Sigmoid colon (tissue), 7 donors: Measurements from ENCODE around the gene ATP2B2. TPM values are rescaled to one million over a fixed set of nuclear protein-coding genes. Genes with fewer than 3 reads are reported as not detected.

Source experiments
- DNase-seq: peaks from one replicate; pipeline ENCODE4 v3.0.0-alpha.2; 2019
- H3K27ac ChIP-seq, 4 donors: fragments of 200-600 bp; sonication (generic); one replicate each; pipeline ENCODE4 v1.5.1; 2016 to 2019; ENCODE audit warnings: mild to moderate bottlenecking in 1 of 4
- H3K27me3 ChIP-seq, 3 donors: fragments of 200-600 bp; sonication (generic); one replicate each; pipeline ENCODE4 v1.5.1; 2019; ENCODE audit warnings: mild to moderate bottlenecking in 1 of 3
- H3K36me3 ChIP-seq, 4 donors: fragments of 200-600 bp; sonication (generic); one replicate each; pipeline ENCODE4 v1.5.1; 2016 to 2019
- H3K4me1 ChIP-seq, 4 donors: fragments of 200-600 bp; sonication (generic); one replicate each; pipeline ENCODE4 v1.5.1; 2017 to 2019
- H3K4me3 ChIP-seq, 4 donors: fragments of 200-600 bp; sonication (generic); one replicate each; pipeline ENCODE4 v1.5.1; 2017 to 2019; ENCODE audit warnings: mild to moderate bottlenecking in 2 of 4, moderate library complexity in 1 of 4
- H3K9me3 ChIP-seq, 4 donors: fragments of 200-600 bp in 3 of 4; sonication (generic) in 3 of 4; one replicate each; pipeline versions ENCODE4 v1.5.1 to v1.6.1; 2013 to 2019
- EP300 ChIP-seq, 4 donors: sonication (generic); formaldehyde crosslinking; IDR thresholded peaks; one replicate each; pipeline ENCODE4 v1.6.1; 2017; ENCODE audit warnings: antibody characterized with exemption in 4 of 4
- POLR2A ChIP-seq, 2 donors: fragments of 450-650 bp; IDR thresholded peaks; one replicate each; pipeline ENCODE4 v1.6.1; 2016; ENCODE audit warnings: antibody characterized with exemption in 2 of 2, mild to moderate bottlenecking in 2 of 2, moderate library complexity in 2 of 2
- POLR2AphosphoS5 ChIP-seq, 4 donors: sonication (generic); formaldehyde crosslinking; IDR thresholded peaks; one replicate each; pipeline ENCODE4 v1.6.1; 2017; ENCODE audit warnings: antibody characterized with exemption in 4 of 4
- WGBS, 2 donors: extraction: QIAGEN DNeasy Blood & Tissue Kit; methylation state at CpG; one replicate each; pipeline ENCODE4 v1.1.7; 2013; 5-methylcytosine and 5-hydroxymethylcytosine counted together
- intact Hi-C: fragments of 100-400 bp; cut with DNase I; formaldehyde crosslinking; loops from one replicate; pipeline ENCODE4 v1.15.1; 2023
- polyA plus RNA-seq, 3 donors: library from polyadenylated mRNA; stranded (reverse); fragments of 200-250 nt; gene quantifications; one replicate each; pipeline ENCODE4 v1.2.3, GENCODE V29; 2013
- total RNA-seq, 4 donors: library from RNA; depleted of rRNA; stranded (reverse); fragments of >200 nt; gene quantifications; one replicate each; pipeline ENCODE4 v1.1.0, GENCODE V29; 2016
- TF ChIP-seq, protein P1 (sequence below), 4 experiments: fragments of 450-650 bp in 3 of 4; fragments of 200-600 bp in 1 of 4; IDR thresholded peaks; one replicate each; pipeline ENCODE4 v1.5.1; 2016 to 2019; ENCODE audit warnings: antibody characterized with exemption in 4 of 4, mild to moderate bottlenecking in 3 of 4, moderate library complexity in 2 of 4
- donor health status: healthy with polysubstance abuse.
- donor health status: Bipolar disorder and iron deficiency.
- donor health status: healthy.

Gene ATP2B2
- total and polyA plus RNA-seq, 7 donors = under 0.01 to 0.83 (median 0.23) TPM; not detected in 3

DNA sequence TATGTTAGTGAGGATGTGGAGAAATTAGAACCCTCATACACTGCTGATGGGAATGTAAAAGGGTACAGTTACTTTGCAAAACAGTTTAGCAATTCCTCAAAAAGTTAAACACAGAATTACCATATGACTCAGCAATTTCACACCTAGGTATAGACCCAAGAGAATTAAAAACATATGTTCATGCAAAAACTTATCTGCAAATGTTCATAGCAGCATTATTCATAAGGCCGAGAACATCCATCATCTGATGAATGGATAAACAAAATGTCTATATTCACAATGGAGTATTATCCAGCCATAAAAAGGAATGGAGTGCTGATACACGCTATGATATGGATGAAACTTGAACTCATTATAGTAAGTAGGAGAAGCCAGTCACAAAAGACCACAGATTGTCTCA lies 194.8 kb downstream of the ATP2B2 start:
- intact Hi-C loops = no loop called here
- Histone ChIP-seq H3K4me3 (no peak overlapping the region), H3K27ac (no peak overlapping the region), H3K9me3 (no peaks in the 10 kb centered on the region), H3K4me1 (no peaks in the 10 kb centered on the region), H3K27me3 (no peaks in the 10 kb centered on the region), H3K36me3 (peaks cover 27 to 98% (median 55%) of the 10 kb centered on the region in 4 donors)
- no peak for DNase-seq
- TF ChIP-seq, protein P1, sequence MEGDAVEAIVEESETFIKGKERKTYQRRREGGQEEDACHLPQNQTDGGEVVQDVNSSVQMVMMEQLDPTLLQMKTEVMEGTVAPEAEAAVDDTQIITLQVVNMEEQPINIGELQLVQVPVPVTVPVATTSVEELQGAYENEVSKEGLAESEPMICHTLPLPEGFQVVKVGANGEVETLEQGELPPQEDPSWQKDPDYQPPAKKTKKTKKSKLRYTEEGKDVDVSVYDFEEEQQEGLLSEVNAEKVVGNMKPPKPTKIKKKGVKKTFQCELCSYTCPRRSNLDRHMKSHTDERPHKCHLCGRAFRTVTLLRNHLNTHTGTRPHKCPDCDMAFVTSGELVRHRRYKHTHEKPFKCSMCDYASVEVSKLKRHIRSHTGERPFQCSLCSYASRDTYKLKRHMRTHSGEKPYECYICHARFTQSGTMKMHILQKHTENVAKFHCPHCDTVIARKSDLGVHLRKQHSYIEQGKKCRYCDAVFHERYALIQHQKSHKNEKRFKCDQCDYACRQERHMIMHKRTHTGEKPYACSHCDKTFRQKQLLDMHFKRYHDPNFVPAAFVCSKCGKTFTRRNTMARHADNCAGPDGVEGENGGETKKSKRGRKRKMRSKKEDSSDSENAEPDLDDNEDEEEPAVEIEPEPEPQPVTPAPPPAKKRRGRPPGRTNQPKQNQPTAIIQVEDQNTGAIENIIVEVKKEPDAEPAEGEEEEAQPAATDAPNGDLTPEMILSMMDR (IDR thresholded peaks at IDR 0.05) = no peak
- TF ChIP-seq POLR2A (IDR thresholded peaks at IDR 0.05) (no peak), EP300 (IDR thresholded peaks at IDR 0.05) (no peak), POLR2AphosphoS5 (IDR thresholded peaks at IDR 0.05) (no peak)
- 93 to 94% methylated on average over 2 of the region's 2 CpGs for WGBS, 2 donors

DNA sequence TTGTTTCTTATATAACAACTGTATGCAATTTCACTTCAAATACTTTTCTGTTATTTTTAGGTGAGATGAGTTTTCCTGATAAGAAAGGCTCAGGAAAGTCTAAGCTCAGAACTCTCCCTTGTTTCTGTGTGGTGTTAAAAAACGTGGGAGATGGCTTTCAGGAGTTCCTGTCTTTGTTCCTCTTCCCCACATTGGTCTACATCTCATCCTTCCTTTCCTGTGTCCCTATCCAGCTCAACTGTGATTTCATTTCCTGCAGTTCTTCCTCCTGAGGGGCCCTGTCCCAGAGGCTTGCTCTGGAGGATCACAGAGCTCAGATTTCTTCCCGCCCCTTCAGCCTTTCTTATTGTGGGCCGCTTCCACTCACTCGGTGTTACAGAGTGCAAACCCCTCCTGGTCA lies 195.7 kb downstream of the ATP2B2 start:
- H3K27ac ChIP-seq = no peak overlapping the region
- H3K4me1 ChIP-seq = no peaks in the 10 kb centered on the region
- no peaks in the 10 kb centered on the region for H3K27me3 ChIP-seq
- TF ChIP-seq POLR2AphosphoS5 (IDR thresholded peaks at IDR 0.05) (no peak), POLR2A (IDR thresholded peaks at IDR 0.05) (no peak), EP300 (IDR thresholded peaks at IDR 0.05) (no peak)
- TF ChIP-seq, protein P1 (IDR thresholded peaks at IDR 0.05) = no peak
- 70 to 88% methylated on average over 4 of the region's 4 CpGs for WGBS, 2 donors
- no peaks in the 10 kb centered on the region for H3K9me3 ChIP-seq
- H3K36me3 ChIP-seq = peaks cover 28 to 98% (median 55%) of the 10 kb centered on the region in 4 donors
- no peak for DNase-seq
- no peak overlapping the region for H3K4me3 ChIP-seq
- intact Hi-C loops = no loop called here

DNA sequence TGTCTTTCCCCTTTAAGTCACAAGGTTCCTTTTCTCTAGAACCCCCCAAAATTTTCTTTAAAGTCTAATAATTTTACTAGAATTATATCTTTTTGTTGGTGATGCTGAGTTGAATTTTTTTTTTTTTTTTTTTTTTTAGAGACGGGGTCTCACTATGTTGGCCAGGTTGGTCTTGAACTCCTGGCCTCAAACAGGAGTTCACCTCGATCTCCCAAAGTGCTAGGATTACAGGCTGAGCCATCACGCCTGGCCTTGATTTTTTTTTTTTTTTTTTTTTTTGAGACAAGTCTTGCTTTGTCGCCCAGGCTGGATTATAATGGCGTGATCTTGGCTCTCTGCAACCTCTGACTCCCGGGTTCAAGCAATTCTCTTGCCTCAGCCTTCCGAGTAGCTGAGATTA lies 196.7 kb downstream of the ATP2B2 start:
- Histone ChIP-seq H3K4me1 (no peaks in the 10 kb centered on the region), H3K27me3 (no peaks in the 10 kb centered on the region), H3K9me3 (no peaks in the 10 kb centered on the region), H3K4me3 (no peak overlapping the region), H3K36me3 (peaks cover 33 to 98% (median 61%) of the 10 kb centered on the region in 4 donors), H3K27ac (no peak overlapping the region)
- no peak for TF ChIP-seq POLR2AphosphoS5 (IDR thresholded peaks at IDR 0.05)
- no peak for DNase-seq
- intact Hi-C loops = no loop called here
- WGBS, 2 donors = 63 to 91% methylated on average over 7 of the region's 7 CpGs

DNA sequence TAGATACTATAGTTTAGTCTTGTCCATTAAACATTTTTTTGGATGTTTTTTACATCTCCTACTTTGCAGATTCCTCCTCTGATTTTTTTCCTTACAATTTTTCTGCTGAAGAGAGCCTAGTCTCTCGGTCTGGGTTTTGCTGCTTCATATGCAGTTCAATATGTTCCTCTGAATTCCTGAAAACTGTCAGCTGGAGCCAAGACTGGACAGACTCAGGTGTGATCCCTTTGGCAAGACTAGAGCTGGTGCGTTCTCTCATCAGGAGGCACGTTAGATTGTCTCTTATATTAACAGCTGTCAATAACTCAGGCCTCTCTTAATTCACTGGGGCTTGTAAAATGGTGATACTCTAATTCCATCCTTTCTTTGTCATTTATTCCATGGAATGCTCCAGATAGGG lies 199.2 kb downstream of the ATP2B2 start:
- H3K9me3 ChIP-seq = no peaks in the 10 kb centered on the region
- no peak for DNase-seq
- no peak overlapping the region for H3K4me3 ChIP-seq
- H3K27me3 ChIP-seq = no peaks in the 10 kb centered on the region
- TF ChIP-seq POLR2AphosphoS5 (IDR thresholded peaks at IDR 0.05) (no peak), POLR2A (IDR thresholded peaks at IDR 0.05) (no peak), EP300 (IDR thresholded peaks at IDR 0.05) (no peak)
- TF ChIP-seq, protein P1 (IDR thresholded peaks at IDR 0.05) = no peak
- H3K36me3 ChIP-seq = peaks cover 28 to 98% (median 60%) of the 10 kb centered on the region in 4 donors
- no peaks in the 10 kb centered on the region for H3K4me1 ChIP-seq
- WGBS, 2 donors = 95 to 97% methylated on average over 3 of the region's 3 CpGs
- intact Hi-C loops = no loop called here
- H3K27ac ChIP-seq = no peak overlapping the region

DNA sequence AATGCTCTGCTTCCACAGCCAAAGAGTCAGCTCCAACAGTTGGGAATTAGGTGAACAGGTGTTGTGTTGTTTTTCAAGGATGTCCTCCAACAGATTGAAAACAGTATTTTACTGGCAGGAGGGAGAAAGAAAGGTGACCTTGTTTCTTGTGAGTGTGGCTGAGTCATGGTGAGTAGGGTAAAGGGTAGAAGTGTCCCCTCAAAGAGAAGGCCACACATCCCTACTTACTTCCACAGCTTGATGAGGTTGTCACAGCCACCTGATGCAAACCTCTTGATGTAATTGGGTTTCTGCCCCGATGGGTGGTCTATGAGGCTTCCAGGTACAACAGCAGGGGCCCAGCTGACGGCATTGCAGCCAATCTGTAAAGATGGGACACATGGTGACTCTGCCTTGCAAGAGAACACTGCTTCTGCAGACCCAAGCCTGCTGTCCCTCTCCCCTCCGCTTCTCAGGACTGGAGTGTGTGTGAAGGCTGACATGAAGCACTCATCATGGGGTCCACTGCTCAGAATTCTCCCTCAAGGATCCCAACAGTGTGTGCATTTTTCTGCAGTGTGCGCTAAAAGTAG lies 200.0 kb downstream of the ATP2B2 start:
- intact Hi-C loops = no loop called here
- no peak for TF ChIP-seq POLR2A (IDR thresholded peaks at IDR 0.05)
- no peak for TF ChIP-seq POLR2AphosphoS5 (IDR thresholded peaks at IDR 0.05)
- TF ChIP-seq, protein P1 (IDR thresholded peaks at IDR 0.05) = no peak
- TF ChIP-seq EP300 (IDR thresholded peaks at IDR 0.05) = no peak
- Histone ChIP-seq H3K9me3 (no peaks in the 10 kb centered on the region), H3K27me3 (no peaks in the 10 kb centered on the region), H3K4me1 (no peaks in the 10 kb centered on the region), H3K27ac (no peak overlapping the region), H3K36me3 (peaks cover 34 to 98% (median 61%) of the 10 kb centered on the region in 4 donors), H3K4me3 (no peak overlapping the region)
- WGBS, 2 donors = 96 to 97% methylated on average over 4 of the region's 4 CpGs
- DNase-seq = no peak
